Fibroblast of lung (primary cell): ENCODE data around the gene EXOC3.

Experiments used
- CTCF ChIP-seq, 2 donors: IDR thresholded peaks in 1 of 2; conservative IDR thresholded peaks in 1 of 2; 1 replicate in 1 of 2; 2 replicates in 1 of 2; pipeline ENCODE4 v1.5.1; 2011 to 2012; ENCODE audit warnings: low read length in 2 of 2, control low read depth in 1 of 2, inconsistent platforms in 1 of 2, low read depth in 1 of 2, mild to moderate bottlenecking in 1 of 2
- EZH2 ChIP-seq: IDR thresholded peaks from 2 replicates; pipeline ENCODE4 v1.5.1; 2012; ENCODE audit warnings: low read length, control low read depth, mild to moderate bottlenecking; ENCODE audit errors: missing control alignments

GRCh38 chr5:481347-481746 is 38.4 kb downstream of the EXOC3 start:
- no peak for TF ChIP-seq CTCF (conservative IDR thresholded peaks at IDR 0.05 in 1 of 2, IDR thresholded peaks at IDR 0.05 in 1 of 2; ENCODE audit: low read depth in 1 of 2, low read length in 2 of 2)
- TF ChIP-seq EZH2: no peak
